ENCODE measurements around the gene CAV1.

The CAV1 gene

DNA sequence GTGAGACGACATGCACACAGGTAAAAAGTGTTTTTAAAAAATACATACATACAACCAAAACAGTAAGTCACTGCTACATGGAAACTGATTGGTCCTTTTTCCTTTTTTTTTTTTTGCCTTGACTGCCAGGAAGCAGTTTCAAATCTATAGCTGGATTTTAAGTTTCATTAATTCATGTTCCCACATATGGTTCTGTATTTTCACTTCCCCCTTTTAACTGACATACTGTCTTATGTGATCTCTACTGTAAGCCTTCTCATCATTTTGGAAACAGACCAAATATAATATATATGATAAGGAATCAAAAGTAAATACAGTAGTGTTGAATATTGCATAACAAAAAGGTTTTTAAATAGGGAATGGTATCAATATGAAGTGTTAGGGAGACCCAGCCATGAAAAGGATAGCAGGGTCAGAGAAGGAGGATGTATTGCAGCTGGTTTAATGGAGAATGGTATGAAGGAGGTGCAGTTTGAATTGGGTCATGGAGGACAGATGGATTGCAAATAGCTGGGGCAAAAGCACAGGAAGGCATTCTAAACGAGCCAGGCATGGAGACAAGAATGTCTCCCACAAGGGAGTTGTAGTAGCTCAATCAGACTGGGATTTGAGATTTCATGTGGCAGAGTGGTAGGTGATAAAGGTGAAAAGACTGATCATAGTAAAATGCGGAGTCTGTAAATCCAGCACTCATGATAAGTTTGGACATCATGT lies 5.4 kb downstream of the CAV1 start:
- TF ChIP-seq, protein P1, sequence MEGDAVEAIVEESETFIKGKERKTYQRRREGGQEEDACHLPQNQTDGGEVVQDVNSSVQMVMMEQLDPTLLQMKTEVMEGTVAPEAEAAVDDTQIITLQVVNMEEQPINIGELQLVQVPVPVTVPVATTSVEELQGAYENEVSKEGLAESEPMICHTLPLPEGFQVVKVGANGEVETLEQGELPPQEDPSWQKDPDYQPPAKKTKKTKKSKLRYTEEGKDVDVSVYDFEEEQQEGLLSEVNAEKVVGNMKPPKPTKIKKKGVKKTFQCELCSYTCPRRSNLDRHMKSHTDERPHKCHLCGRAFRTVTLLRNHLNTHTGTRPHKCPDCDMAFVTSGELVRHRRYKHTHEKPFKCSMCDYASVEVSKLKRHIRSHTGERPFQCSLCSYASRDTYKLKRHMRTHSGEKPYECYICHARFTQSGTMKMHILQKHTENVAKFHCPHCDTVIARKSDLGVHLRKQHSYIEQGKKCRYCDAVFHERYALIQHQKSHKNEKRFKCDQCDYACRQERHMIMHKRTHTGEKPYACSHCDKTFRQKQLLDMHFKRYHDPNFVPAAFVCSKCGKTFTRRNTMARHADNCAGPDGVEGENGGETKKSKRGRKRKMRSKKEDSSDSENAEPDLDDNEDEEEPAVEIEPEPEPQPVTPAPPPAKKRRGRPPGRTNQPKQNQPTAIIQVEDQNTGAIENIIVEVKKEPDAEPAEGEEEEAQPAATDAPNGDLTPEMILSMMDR (conservative IDR thresholded peaks at IDR 0.05; ENCODE audit: low read depth, low read length), result no peak
- no peak overlapping the region for H3K4me3 ChIP-seq (ENCODE audit: low read depth, low read length)
- no peak for DNase-seq (ENCODE audit: low read depth)

DNA sequence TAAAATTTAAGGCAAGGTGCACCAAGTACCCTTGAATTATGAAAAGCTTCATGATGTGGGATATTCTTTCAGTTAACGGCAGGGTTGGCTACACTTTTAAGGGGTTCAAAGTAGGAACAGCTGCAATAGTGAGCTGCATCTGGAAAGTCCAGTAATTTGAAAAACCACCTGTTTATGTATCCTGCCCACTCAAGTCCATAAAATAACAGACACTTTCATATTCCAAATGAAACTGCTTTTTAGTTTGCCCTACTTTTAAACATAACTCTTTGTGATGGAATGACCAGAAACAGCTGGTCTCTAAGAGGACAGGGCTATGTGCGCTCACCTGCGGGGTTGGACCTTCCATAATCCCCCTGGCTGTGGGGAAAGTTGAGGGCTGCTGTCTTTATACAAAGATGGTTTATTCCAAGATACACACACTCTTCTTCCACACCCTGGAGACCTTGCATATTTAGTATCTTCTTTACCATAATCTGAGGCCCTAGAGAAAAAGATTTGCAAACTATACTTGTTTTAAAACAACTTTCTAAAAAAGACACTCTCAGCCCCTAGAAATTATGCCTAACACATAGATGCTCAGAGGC lies 7.4 kb downstream of the CAV1 start:
- DNase-seq (ENCODE audit: low read depth), result no peak
- TF ChIP-seq, protein P1 (conservative IDR thresholded peaks at IDR 0.05; ENCODE audit: low read depth, low read length), result no peak
- H3K4me3 ChIP-seq (ENCODE audit: low read depth, low read length), result no peak overlapping the region

DNA sequence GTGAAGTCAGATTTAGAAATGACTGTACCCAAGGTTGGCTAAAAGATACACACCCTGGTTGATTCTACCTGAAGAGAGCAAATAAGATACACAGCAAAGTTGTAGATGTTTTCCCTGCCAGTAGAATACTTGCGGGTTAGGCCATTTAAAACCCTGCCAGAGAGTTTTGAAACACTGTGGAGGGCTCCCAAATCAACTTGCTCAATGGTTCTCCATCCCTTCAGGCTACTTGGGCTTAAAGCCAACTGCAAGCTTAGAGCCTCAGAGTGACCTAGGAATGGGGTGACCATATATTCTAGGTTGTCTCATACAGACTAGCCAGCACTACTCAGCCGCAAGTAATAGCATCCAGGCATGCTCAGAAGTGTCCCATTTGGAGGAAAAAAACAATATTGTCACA lies 10.0 kb downstream of the CAV1 start:
- TF ChIP-seq, protein P1 (conservative IDR thresholded peaks at IDR 0.05; ENCODE audit: low read depth, low read length), result no peak
- H3K4me3 ChIP-seq (ENCODE audit: low read depth, low read length), result no peak overlapping the region
- no peak for DNase-seq (ENCODE audit: low read depth)

DNA sequence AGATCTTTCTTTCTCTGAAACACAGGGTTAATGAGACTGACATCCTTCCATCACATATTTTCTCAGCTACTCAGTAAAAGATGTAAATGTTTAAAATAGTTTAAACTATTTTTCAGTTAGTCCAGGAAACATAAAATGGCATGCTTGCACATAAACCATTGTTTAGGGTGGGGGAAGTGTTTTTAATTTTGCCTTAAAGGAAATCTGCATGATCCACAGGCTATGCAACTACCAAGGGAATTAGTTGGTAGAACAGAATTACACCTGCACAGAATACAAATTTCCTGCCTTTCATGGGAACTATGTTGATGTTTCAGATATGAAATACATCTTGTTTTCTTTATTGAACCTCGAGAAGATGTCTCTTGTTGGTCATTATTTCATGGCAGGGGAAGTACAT lies 10.6 kb downstream of the CAV1 start:
- DNase-seq (ENCODE audit: low read depth), result no peak
- TF ChIP-seq, protein P1 (conservative IDR thresholded peaks at IDR 0.05; ENCODE audit: low read depth, low read length), result no peak
- no peak overlapping the region for H3K4me3 ChIP-seq (ENCODE audit: low read depth, low read length)

DNA sequence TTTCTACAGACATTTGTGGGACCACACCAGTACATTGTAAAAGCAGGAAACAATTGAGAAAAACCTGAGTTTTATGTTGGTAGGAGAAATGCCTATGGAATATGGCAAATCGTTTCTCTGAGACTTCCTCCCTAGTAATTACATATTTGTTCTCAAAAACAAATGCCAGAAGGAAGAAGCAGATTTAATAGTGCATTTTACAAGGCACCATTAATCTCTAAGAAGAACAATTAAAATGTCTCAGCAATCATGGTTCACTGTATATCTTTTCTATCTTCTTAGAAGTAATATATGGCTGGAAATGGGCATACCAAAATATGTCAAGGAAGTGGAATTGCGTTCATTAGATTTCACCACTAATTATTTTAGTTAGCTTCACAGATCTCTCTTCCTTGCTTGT lies 13.3 kb downstream of the CAV1 start:
- H3K4me3 ChIP-seq (ENCODE audit: low read depth, low read length), result no peak overlapping the region
- no peak for DNase-seq (ENCODE audit: low read depth)
- TF ChIP-seq, protein P1 (conservative IDR thresholded peaks at IDR 0.05; ENCODE audit: low read depth, low read length), result no peak

DNA sequence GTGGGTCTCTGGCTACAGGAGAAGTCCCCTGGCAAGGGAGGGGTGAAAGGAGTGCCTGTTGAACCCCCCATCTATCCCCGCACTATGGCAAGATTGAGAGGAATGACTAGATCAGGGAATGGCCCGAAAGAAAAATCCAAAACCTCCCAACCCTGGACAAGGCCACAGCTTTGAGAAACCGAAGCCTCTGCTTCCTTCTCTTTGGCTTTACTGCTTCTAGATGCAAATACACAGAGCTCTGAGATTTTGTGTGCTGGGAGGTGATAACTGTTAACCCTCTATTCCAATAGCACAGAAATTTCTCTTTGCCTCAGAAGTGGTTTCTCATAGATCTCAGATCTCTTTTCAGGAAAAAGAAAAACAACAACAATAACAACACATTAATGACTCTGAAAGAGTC lies 15.0 kb downstream of the CAV1 start:
- no peak overlapping the region for H3K4me3 ChIP-seq (ENCODE audit: low read depth, low read length)
- TF ChIP-seq, protein P1 (conservative IDR thresholded peaks at IDR 0.05; ENCODE audit: low read depth, low read length), result no peak
- no peak for DNase-seq (ENCODE audit: low read depth)

DNA sequence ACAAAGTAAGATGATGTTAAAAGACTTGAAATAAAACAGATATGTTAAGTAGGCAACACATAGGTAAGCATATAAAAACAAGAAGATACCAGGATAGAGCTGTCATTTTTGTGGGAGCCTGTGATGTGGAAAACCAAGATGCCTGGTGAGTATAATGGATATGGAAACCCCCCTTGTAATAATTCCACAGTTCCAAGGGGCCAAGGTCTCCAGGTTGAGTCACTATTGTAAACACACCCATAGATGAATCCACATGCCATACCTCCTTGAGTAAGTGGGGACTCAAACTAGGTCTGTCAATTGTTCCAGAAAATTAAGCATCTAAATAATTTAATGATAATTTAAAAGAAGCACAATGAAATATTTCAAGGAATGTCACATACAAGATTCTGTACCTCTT lies 15.9 kb downstream of the CAV1 start:
- no peak overlapping the region for H3K4me3 ChIP-seq (ENCODE audit: low read depth, low read length)
- TF ChIP-seq, protein P1 (conservative IDR thresholded peaks at IDR 0.05; ENCODE audit: low read depth, low read length), result no peak
- DNase-seq (ENCODE audit: low read depth), result no peak

All from choroid plexus epithelial cell (primary cell).